H9 (cell line): Measurements from ENCODE around the gene SOX18. TPM values are rescaled to one million over a fixed set of nuclear protein-coding genes. Genes with fewer than 3 reads are reported as not detected.

Source experiments
- DNase-seq: peaks from one replicate; pipeline ENCODE4 v3.0.0-alpha.2; 2017
- H2AFZ ChIP-seq: one replicate; pipeline ENCODE4 v1.6.1; 2013; ENCODE audit warnings: mild to moderate bottlenecking, low read length, control low read depth, moderate library complexity
- H2AK5ac ChIP-seq: 2 replicates; pipeline ENCODE4 v1.6.1; 2013; ENCODE audit warnings: low read length, control low read depth, mixed read lengths; ENCODE audit not compliant: insufficient read length
- H2BK120ac ChIP-seq: one replicate; pipeline ENCODE4 v1.6.1; 2013; ENCODE audit warnings: low read depth, mild to moderate bottlenecking, low read length, control low read depth, inconsistent platforms; ENCODE audit not compliant: poor library complexity, severe bottlenecking
- H2BK12ac ChIP-seq: 2 replicates; pipeline ENCODE4 v1.6.1; 2013; ENCODE audit warnings: low read length, control low read depth, mixed read lengths, low read depth; ENCODE audit not compliant: insufficient read length
- H2BK15ac ChIP-seq: 2 replicates; pipeline ENCODE4 v1.6.1; 2013; ENCODE audit warnings: low read depth, low read length, control low read depth
- H2BK20ac ChIP-seq: one replicate; pipeline ENCODE4 v1.6.1; 2013; ENCODE audit warnings: low read depth, mild to moderate bottlenecking, low read length, control low read depth, inconsistent platforms; ENCODE audit not compliant: poor library complexity, severe bottlenecking
- H2BK5ac ChIP-seq: 2 replicates; pipeline ENCODE4 v1.6.1; 2013; ENCODE audit warnings: low read length, control low read depth, mixed read lengths; ENCODE audit not compliant: insufficient read length
- H3K14ac ChIP-seq: 2 replicates; pipeline ENCODE4 v1.6.1; 2013; ENCODE audit warnings: low read length, control low read depth; ENCODE audit not compliant: insufficient read depth
- H3K18ac ChIP-seq: 2 replicates; pipeline ENCODE4 v1.6.1; 2013; ENCODE audit warnings: low read depth, mild to moderate bottlenecking, mixed read lengths, low read length, control low read depth; ENCODE audit not compliant: insufficient read length
- H3K23ac ChIP-seq: 2 replicates; pipeline ENCODE4 v1.6.1; 2013; ENCODE audit warnings: low read length, control low read depth, mixed read lengths, low read depth; ENCODE audit not compliant: insufficient read length
- H3K23me2 ChIP-seq: 2 replicates; pipeline ENCODE4 v1.6.1; 2013; ENCODE audit warnings: low read depth, mild to moderate bottlenecking, mixed read lengths, low read length, control low read depth; ENCODE audit not compliant: insufficient read length, poor library complexity, severe bottlenecking
- H3K27ac ChIP-seq: 2 replicates; pipeline ENCODE4 v1.5.1; 2013; ENCODE audit warnings: low read length, control low read depth, mixed read lengths, low read depth; ENCODE audit not compliant: insufficient read length
- H3K27me3 ChIP-seq: 2 replicates; pipeline ENCODE4 v1.6.1; 2013; ENCODE audit warnings: low read length, control low read depth, inconsistent platforms; ENCODE audit not compliant: insufficient read depth
- H3K4ac ChIP-seq: 2 replicates; pipeline ENCODE4 v1.6.1; 2013; ENCODE audit warnings: low read depth, mild to moderate bottlenecking, control low read depth, inconsistent platforms, low read length, moderate library complexity
- H3K4me1 ChIP-seq: 2 replicates; pipeline ENCODE4 v1.6.1; 2013; ENCODE audit warnings: low read length, control low read depth, inconsistent platforms; ENCODE audit not compliant: insufficient read depth
- H3K4me2 ChIP-seq: 2 replicates; pipeline ENCODE4 v1.6.1; 2013; ENCODE audit warnings: low read length, control low read depth, mixed read lengths; ENCODE audit not compliant: insufficient read length, insufficient read depth
- H3K56ac ChIP-seq: 2 replicates; pipeline ENCODE4 v1.6.1; 2013; ENCODE audit warnings: low read depth, mild to moderate bottlenecking, mixed read lengths, low read length, control low read depth; ENCODE audit not compliant: insufficient read length
- H3K79me1 ChIP-seq: 2 replicates; pipeline ENCODE4 v1.6.1; 2013; ENCODE audit warnings: low read depth, mild to moderate bottlenecking, moderate library complexity, low read length, control low read depth, inconsistent platforms; ENCODE audit not compliant: insufficient read depth, poor library complexity, severe bottlenecking
- H3K79me2 ChIP-seq: 2 replicates; pipeline ENCODE4 v1.6.1; 2013; ENCODE audit warnings: low read length, control low read depth, inconsistent platforms; ENCODE audit not compliant: insufficient read depth
- H3K9ac ChIP-seq: 2 replicates; pipeline ENCODE4 v1.6.1; 2013; ENCODE audit warnings: low read length, control low read depth, mixed read lengths; ENCODE audit not compliant: insufficient read length; ENCODE audit errors: extremely low read depth
- H3K9me3 ChIP-seq: one replicate; pipeline ENCODE4 v1.6.1; 2013; ENCODE audit warnings: low read depth, low read length, inconsistent platforms; ENCODE audit not compliant: control insufficient read depth
- H3T11ph ChIP-seq: one replicate; pipeline ENCODE4 v1.6.1; 2013; ENCODE audit warnings: mild to moderate bottlenecking, low read length, control low read depth, inconsistent platforms
- H4K20me1 ChIP-seq: one replicate; pipeline ENCODE4 v1.6.1; 2013; ENCODE audit not compliant: control insufficient read depth, insufficient read length, insufficient read depth
- H4K5ac ChIP-seq: 2 replicates; pipeline ENCODE4 v1.6.1; 2013; ENCODE audit warnings: low read depth, mild to moderate bottlenecking, mixed read lengths, low read length, control low read depth; ENCODE audit not compliant: insufficient read length
- H4K8ac ChIP-seq: replicated peaks from 2 replicates; pipeline ENCODE4 v1.6.1; 2013; ENCODE audit warnings: low read length, control low read depth, mixed read lengths, low read depth; ENCODE audit not compliant: insufficient read length
- H4K91ac ChIP-seq: 2 replicates; pipeline ENCODE4 v1.6.1; 2013; ENCODE audit warnings: low read depth, mild to moderate bottlenecking, moderate library complexity, mixed read lengths, low read length, control low read depth; ENCODE audit not compliant: insufficient read length
- H3K27ac Mint-ChIP-seq, 3 experiments: 2 replicates in 2 of 3; 3 replicates in 1 of 3; pipeline ENCODE4 v1.8.0; 2020 to 2021; ENCODE audit warnings: mixed read lengths in 3 of 3, mild to moderate bottlenecking in 1 of 3, moderate library complexity in 1 of 3
- H3K27me3 Mint-ChIP-seq: 2 replicates; pipeline ENCODE4 v1.8.0; 2021; ENCODE audit warnings: low read depth, mild to moderate bottlenecking, moderate library complexity, mixed read lengths
- H3K36me3 Mint-ChIP-seq, 3 experiments: 2 replicates in 2 of 3; 3 replicates in 1 of 3; pipeline ENCODE4 v1.8.0; 2020 to 2021; ENCODE audit warnings: low read depth in 3 of 3, mixed read lengths in 3 of 3; ENCODE audit not compliant: insufficient read depth in 1 of 3
- H3K4me1 Mint-ChIP-seq, 2 experiments: 2 replicates each; pipeline ENCODE4 v1.8.0; 2020; ENCODE audit warnings: mixed read lengths in 2 of 2
- H3K4me3 Mint-ChIP-seq, 2 experiments: 2 replicates in 1 of 2; 3 replicates in 1 of 2; pipeline ENCODE4 v1.8.0; 2020 to 2021; ENCODE audit warnings: mild to moderate bottlenecking in 2 of 2, mixed read lengths in 2 of 2, moderate library complexity in 1 of 2
- H3K9me3 Mint-ChIP-seq, 2 experiments: 2 replicates in 1 of 2; 3 replicates in 1 of 2; pipeline ENCODE4 v1.8.0; 2020; ENCODE audit warnings: mild to moderate bottlenecking in 2 of 2, mixed read lengths in 2 of 2, moderate library complexity in 1 of 2
- WGBS: extraction: QIAGEN DNeasy Blood & Tissue Kit; methylation state at CpG from one replicate; pipeline ENCODE4 v1.1.7; 2013; ENCODE audit warnings: missing lambda C conversion rate, low lambda C conversion rate, mixed read lengths; ENCODE audit not compliant: insufficient read length; ENCODE audit errors: extremely low coverage; 5-methylcytosine and 5-hydroxymethylcytosine counted together
- total RNA-seq: library from RNA; stranded (reverse); gene quantifications from 2 replicates; pipeline ENCODE4 v1.2.1, GENCODE V29; 2021
- TF ChIP-seq, protein P1 (sequence below): fragments of 200-600 bp; sonication (generic); conservative IDR thresholded peaks from 3 replicates; pipeline ENCODE4 v1.8.0; 2021; ENCODE audit warnings: antibody characterized with exemption, mild to moderate bottlenecking

Gene SOX18
- total RNA-seq, 1 experiment from 2014 or later, result 2.0 TPM

DNA sequence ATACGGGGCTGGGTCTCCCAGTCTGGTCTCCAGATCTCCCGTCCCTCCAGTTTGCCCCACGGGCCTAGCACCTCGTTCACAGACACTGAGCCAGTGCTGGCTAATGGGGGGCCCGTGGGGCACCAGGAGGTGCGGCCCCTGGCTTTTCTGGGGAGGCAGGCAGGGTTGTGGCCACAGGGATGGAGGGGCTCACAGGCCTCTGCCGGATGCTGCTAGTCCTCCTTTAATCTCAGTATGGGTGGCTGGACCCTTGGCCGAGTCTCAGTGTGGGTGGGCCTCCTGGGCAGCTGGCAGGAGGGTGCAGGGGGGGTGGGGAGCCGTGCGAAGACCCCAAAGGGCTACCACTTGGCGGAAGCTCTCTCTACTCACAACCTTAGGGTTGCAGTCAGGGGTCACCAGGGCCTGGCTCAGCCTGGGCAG lies 1.6 kb upstream of the SOX18 start:
- Histone ChIP-seq H3T11ph (no peak overlapping the region), H2AFZ (no peak overlapping the region), H2BK5ac (no peak overlapping the region), H3K79me1 (no peaks in the 10 kb centered on the region), H3K27ac (no peak overlapping the region), H3K4me1 (no peaks in the 10 kb centered on the region), H2BK20ac (no peak overlapping the region), H3K56ac (no peak overlapping the region), H3K18ac (no peak overlapping the region), H3K9ac (no peak overlapping the region), H3K4ac (no peak overlapping the region), H2BK120ac (no peak overlapping the region), H3K23me2 (no peaks in the 10 kb centered on the region), H4K5ac (no peak overlapping the region), H3K27me3 (peaks cover 23% of the 10 kb centered on the region; the same call in 1 of the 2 replicates), H4K91ac (no peak overlapping the region), H3K79me2 (no peaks in the 10 kb centered on the region), H3K4me2 (no peak overlapping the region), H3K14ac (no peak overlapping the region), H4K20me1 (no peaks in the 10 kb centered on the region), H3K9me3 (no peaks in the 10 kb centered on the region), H2AK5ac (no peak overlapping the region), H4K8ac (no peak overlapping the region), H2BK15ac (no peak overlapping the region), H3K23ac (no peak overlapping the region), H2BK12ac (no peak overlapping the region)
- Mint-ChIP-seq H3K27me3 (peaks cover 58% of the 10 kb centered on the region), H3K4me3 (no peak overlapping the region), H3K36me3 (peaks cover 0 to 2% (median 0%) of the 10 kb centered on the region in 3 experiments; a peak in 2 of 7 replicates), H3K4me1 (peaks cover 16 to 22% of the 10 kb centered on the region in 2 experiments), H3K9me3 (0 out of 5 replicates have a peak, but pooled peaks cover 0 to 3% of the 10 kb centered on the region in 2 experiments), H3K27ac (no peak overlapping the region)
- no CpG with 5 or more reads among the region's 11 CpGs for WGBS
- no peak for DNase-seq
- TF ChIP-seq, protein P1, sequence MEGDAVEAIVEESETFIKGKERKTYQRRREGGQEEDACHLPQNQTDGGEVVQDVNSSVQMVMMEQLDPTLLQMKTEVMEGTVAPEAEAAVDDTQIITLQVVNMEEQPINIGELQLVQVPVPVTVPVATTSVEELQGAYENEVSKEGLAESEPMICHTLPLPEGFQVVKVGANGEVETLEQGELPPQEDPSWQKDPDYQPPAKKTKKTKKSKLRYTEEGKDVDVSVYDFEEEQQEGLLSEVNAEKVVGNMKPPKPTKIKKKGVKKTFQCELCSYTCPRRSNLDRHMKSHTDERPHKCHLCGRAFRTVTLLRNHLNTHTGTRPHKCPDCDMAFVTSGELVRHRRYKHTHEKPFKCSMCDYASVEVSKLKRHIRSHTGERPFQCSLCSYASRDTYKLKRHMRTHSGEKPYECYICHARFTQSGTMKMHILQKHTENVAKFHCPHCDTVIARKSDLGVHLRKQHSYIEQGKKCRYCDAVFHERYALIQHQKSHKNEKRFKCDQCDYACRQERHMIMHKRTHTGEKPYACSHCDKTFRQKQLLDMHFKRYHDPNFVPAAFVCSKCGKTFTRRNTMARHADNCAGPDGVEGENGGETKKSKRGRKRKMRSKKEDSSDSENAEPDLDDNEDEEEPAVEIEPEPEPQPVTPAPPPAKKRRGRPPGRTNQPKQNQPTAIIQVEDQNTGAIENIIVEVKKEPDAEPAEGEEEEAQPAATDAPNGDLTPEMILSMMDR, result no peak
